Measurements from ENCODE around the gene ADM2.

DNA sequence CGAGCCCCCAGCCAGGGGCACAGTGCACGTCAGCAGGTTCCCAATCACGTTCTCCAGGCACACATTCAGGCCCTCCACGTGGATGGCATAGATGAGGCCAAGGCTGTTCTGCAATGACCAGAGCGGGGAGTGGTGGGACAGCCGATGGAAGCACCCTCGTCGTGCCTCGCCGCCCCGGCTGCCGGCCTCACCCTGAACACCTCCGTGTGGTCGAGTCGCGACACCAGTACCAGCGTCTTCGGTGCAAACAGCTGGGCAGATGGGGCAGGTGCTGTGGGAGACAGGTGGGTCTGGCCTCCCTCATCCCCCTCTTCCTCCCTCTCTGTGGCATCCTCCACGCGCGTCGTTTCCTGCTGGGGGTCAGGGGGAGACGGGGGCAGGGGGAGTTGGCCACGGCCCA, 14.0 kb upstream of the ADM2 start:
- TF ChIP-seq, protein P1, sequence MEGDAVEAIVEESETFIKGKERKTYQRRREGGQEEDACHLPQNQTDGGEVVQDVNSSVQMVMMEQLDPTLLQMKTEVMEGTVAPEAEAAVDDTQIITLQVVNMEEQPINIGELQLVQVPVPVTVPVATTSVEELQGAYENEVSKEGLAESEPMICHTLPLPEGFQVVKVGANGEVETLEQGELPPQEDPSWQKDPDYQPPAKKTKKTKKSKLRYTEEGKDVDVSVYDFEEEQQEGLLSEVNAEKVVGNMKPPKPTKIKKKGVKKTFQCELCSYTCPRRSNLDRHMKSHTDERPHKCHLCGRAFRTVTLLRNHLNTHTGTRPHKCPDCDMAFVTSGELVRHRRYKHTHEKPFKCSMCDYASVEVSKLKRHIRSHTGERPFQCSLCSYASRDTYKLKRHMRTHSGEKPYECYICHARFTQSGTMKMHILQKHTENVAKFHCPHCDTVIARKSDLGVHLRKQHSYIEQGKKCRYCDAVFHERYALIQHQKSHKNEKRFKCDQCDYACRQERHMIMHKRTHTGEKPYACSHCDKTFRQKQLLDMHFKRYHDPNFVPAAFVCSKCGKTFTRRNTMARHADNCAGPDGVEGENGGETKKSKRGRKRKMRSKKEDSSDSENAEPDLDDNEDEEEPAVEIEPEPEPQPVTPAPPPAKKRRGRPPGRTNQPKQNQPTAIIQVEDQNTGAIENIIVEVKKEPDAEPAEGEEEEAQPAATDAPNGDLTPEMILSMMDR (IDR thresholded peaks at IDR 0.05) = no peak
- TF ChIP-seq NFIC (IDR thresholded peaks at IDR 0.05; ENCODE audit: borderline replicate concordance) = no peak
- TF ChIP-seq NRF1 (IDR thresholded peaks at IDR 0.05; ENCODE audit: low read depth, low read length) = no peak
- TF ChIP-seq RCOR1 (IDR thresholded peaks at IDR 0.05; ENCODE audit: low read length) = no peak
- no peak for TF ChIP-seq POLR2AphosphoS5 (IDR thresholded peaks at IDR 0.05; ENCODE audit: low read depth, low read length)
- no peak for TF ChIP-seq SIN3A (IDR thresholded peaks at IDR 0.05; ENCODE audit: borderline replicate concordance, low read depth, low read length)
- no peak for TF ChIP-seq TAF1 (IDR thresholded peaks at IDR 0.05; ENCODE audit: borderline replicate concordance, low read depth, low read length)
- TF ChIP-seq RFX5 (IDR thresholded peaks at IDR 0.05; ENCODE audit: low read length) = no peak
- TF ChIP-seq EZH2phosphoT487 (IDR thresholded peaks at IDR 0.05; ENCODE audit: borderline replicate concordance, low read depth) = no peak
- TF ChIP-seq SMC3 (IDR thresholded peaks at IDR 0.05; ENCODE audit: low read depth, low read length) = no peak
- no peak for TF ChIP-seq EP300 (IDR thresholded peaks at IDR 0.05; ENCODE audit: borderline replicate concordance in 1 of 2, low read depth in 1 of 2, low read length in 1 of 2)
- TF ChIP-seq RAD21 (IDR thresholded peaks at IDR 0.05; ENCODE audit: low read length) = no peak
- TF ChIP-seq MXI1 (IDR thresholded peaks at IDR 0.05; ENCODE audit: low read depth, low read length) = no peak
- no peak for TF ChIP-seq REST (IDR thresholded peaks at IDR 0.05; ENCODE audit: low read depth, low read length)

All from SK-N-SH (cell line).